NCI-H146 treated with DMSO at 0.1 percent for 48 hours (cell line): ENCODE data around the gene TBC1D12.
"Not testable (repeated sequence)": the region's sequence is repeated elsewhere in the genome, so short reads cannot be mapped to it uniquely, and the experiment has no call there.

Experiments
- DNase-seq: peaks from one replicate; lab custom pipeline; 2025; ENCODE audit not compliant: unreplicated experiment; lab: John Stamatoyannopoulos, UW

Gene TBC1D12

DNA sequence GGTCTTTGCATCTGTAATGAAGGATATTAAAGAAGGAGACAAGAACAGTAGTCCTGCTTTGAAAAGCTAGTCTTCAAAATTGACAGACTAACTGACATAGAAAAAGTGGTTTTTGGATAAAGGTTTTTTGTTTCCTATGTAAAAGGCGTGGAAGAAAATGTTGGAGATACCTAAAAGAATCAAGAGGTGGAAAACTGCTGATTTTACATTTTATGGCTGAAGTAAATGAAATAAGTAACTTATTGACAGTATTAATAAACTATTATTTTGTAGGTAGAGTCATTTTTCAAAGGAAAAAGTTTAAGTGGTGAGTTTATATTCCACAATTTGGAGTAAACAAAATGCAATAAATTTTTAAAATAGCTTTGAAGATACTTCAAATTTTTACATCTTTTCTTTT lies 130.7 kb downstream of the TBC1D12 start:
- DNase-seq = no peak

DNA sequence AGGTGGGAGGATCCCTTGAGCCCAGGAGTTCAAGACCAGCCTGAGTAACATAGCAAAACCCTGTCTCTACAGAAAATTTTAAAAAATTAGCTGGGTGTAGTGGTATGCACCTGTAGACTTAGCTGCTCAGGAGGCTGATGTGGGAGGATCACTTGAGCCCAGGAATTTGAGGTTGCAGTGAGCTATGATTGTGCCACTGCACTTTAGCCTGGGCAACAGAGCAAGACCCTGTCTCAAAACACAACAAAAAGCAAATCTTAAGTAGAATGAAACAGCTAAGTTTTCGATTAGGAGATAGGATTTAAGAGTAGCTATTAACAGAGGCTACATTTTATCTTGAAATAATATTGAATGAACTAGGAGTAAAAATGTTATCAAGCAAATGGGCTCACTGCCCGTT lies 139.9 kb downstream of the TBC1D12 start:
- not testable (repeated sequence) for DNase-seq

DNA sequence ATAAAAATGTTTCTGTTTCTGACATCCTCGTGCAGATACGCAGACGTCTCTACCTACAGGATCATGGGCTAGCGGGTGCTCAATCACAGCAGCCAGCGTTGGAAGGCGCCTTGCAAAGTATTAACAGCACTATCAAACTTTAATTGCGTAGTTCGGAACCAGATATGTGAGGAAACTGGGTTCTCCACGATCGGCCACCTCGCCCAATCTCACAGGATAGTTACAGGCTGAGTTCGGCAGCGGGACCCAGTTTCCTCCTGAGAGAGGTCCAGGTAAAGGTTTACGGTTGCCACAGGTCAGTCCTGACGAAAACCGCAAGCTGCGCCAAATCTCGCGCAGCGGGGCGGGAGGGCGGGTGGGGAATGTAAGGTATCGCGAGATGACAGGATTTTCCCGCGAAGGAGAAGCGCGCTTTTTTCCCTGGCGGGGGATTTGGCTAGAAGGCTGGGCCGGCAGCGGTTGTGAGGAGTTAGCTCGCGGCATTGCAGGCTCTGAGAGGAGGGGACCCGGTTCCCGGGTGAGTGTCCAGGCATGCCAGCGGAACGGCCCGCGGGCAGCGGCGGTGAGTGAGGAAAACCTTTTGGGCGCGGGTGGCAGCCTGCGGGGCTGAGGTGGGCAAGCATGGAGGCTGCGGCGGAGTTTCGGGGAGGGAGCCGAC lies 143.2 kb downstream of the TBC1D12 start, which contains the start of gene HELLS:
HELLS (plus strand) TSS at position 398 of the 658 bp plus-strand sequence; CDS start at position 532, 134 bp downstream.
- peak; percentile 79 for DNase-seq

DNA sequence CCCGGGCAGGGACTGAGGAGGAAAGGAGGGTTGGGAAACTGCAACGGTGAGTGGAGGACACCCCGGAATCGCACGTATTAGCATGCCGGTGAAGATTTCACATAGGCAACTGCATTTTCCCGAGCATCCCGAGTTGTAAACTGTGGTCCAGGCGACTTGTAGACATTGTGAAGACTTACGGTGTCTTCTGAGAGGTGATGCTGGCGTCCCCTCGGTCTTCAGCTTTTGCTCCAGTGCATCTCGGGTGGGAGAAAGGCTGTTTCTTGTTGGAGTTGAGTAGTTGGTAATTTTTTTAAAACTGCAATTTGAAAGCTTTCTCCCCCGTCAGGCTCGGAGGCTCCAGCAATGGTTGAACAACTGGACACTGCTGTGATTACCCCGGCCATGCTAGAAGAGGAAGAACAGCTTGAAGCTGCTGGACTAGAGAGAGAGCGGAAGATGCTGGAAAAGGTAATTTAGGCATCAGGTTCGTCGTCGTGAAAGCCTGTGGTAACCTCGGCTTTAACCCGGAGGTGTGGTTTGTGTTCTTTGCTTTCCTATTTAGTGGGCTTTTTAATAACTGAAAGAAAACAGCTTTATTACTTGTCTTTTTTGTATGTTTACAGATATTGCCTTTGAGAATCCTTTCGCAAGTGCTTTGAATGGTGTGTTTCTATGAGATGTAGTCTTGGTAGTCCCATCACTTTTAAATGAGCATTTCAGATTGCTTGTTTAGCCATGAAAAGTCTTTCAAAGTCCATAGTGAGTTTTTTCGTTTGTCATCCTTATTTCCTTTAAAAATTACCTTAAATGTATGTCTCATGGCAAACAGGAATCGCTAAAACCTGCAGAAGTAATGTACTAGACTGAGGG lies 143.9 kb downstream of the TBC1D12 start:
- peak; percentile 43 for DNase-seq

DNA sequence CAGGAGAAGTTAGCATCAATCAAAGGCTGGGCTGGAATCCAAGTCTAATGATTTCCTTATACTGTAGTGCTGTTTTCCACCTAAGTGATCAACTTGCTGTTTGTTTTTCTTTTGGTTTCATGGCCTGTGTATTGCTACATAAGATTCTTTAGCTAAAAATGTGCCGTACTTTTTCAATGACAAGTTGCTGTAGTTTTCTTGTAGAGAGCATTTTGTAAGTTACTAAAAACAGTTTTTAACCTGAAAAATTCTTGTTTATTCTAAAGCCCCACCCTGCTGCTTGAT lies 144.5 kb downstream of the TBC1D12 start:
- no peak for DNase-seq

DNA sequence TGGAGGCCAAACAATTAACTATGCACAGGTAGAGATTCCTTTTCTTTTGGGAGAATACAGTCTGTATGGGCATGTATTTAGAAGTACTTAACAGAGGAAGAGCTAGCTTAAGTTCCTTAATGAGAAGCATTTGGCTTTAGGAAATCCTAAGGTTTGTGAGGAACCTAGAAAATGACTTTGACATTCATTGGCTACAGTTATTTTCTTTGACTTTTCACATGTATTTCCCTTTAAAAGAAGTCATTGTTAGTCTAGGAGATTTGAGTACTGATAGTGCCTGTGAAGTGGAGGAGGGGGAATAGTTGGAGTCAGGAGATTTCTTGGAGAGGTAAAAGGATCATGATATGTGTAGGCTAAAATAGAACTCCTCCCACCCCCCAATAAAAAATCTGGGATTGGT lies 146.9 kb downstream of the TBC1D12 start:
- no peak for DNase-seq

DNA sequence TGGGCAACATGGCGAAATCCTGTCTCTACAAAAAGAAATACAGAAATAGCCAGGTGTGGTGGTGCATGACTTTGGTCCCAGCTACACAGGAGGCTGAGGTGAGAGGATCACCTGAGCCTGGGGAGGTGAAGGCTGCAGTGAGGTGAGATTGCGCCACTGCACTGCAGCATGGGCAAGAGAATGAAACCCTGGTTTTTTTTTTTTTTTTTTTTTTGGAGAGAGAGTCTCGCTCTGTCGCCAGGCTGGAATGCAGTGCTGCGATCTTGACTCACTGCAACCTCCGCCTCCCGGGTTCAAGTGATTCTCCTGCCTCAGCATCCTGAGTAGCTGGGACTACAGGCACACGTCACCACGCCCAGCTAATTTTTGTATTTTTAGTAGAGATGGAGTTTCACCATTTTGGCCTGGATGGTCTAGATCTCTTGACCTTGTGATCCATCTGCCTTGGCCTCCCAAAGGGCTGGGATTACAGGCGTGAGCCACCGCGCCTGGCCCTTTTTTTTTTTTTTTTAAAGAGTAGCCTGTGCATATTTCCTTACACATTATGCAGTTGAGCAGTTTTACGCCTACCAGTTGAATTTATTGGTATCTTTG lies 165.5 kb downstream of the TBC1D12 start:
- not testable (repeated sequence) for DNase-seq

DNA sequence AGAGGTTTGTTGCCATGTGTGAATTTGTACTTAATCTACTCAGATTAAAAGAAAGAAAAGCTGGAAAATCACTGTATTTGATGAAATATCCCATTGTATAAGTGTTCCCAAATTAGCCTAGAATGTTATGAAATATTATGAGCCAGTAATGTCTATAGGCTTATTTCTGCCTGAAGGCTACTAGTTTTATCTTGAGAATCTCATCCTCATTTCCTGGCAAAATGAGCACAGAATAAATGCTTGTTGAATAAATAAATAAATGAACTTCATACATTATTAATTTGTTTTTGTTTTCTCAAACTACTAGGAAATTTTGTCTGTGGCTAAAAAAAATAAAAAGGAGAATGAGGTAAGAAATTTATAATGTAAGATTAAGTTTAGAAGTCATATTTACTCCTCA lies 168.7 kb downstream of the TBC1D12 start:
- DNase-seq = no peak

DNA sequence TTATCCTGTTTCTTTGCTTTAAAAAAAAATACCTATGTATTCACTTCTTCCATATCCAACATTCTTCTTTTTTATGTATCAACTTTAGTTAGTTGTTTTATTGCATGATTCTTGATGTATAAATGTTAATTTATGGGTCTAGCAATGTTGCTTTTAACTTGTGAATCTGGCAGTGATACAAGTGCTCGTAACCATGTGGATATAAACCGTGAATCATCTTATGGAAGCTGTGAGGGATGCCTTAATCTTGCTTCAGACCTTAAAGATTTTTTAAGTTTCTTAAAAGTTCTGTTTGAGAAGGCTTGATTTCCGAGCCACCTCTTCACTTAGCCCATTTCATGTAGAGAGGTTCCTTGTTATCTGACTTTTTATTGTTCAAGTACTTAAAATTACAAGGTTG lies 169.2 kb downstream of the TBC1D12 start:
- DNase-seq = no peak

DNA sequence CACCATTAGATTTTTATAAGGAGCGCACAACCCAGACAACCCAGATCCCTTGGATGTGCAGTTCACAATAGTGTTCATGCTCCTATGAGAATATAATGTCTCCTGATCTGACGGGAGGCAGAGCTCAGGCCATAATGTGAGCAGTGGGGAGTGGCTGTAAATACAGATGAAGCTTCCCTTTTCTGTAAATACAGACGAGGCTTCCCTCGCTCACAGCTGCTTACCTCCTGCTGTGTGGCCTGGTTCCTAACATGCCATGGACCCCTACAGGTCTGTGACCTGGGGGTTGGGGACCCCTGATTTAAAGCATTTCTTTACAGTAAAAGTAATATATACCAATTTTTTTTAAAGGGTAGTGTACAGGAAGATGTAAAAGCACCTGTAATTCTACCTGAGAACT lies 176.4 kb downstream of the TBC1D12 start:
- DNase-seq = no peak

DNA sequence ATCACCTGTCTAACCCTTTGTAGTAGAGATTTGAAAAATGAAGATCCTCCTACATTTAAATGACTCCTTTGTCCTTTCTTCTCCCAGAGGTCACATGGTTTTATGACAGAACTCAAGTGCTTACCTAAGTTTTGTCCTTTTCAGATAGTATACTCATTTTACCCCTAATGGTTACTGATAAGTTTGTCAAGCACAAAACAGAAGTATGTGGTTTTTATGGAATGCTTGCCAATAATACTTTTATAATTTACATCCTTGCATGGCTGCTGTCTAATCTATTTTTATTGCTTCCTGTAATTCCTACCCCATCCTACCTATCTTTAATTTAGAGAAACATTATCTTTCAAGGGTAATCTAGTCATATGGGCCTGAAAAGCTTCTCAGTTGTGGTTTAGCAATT lies 180.8 kb downstream of the TBC1D12 start:
- no peak for DNase-seq
